H1 (cell line): Measurements from ENCODE around the gene PARP16. TPM values are rescaled to one million over a fixed set of nuclear protein-coding genes. Genes with fewer than 3 reads are reported as not detected.

ENCODE experiments used
- CTCF ChIA-PET: fragments of 300-600 bp; sonication (Branson Sonifier 250); formaldehyde crosslinking; loops from one replicate; lab custom pipeline; 2021; ENCODE audit not compliant: partially characterized antibody; lab: Charles Lee
- POLR2A ChIA-PET: fragments of 300-600 bp; sonication (Branson Sonifier 250); formaldehyde crosslinking; loops from one replicate; lab custom pipeline; 2021; ENCODE audit warnings: inconsistent platforms; ENCODE audit not compliant: partially characterized antibody; lab: Charles Lee
- DNase-seq, 2 experiments: peaks; one replicate each; pipeline versions ENCODE4 v3.0.0 to v3.0.0-alpha.2; 2010 to 2022; ENCODE audit warnings: low spot score in 2 of 2, low read depth in 1 of 2, mixed read lengths in 1 of 2
- FAIRE-seq: peaks from 2 replicates; lab custom pipeline; 2011; peaks lifted over from hg19 to GRCh38; lab: Jason Lieb, UNC
- H2AFZ ChIP-seq: 2 replicates; pipeline ENCODE4 v1.8.1; 2012; ENCODE audit warnings: low read length, inconsistent platforms
- H2AK5ac ChIP-seq: 2 replicates; pipeline ENCODE4 v1.6.1; 2013; ENCODE audit warnings: low read depth, low read length
- H2BK120ac ChIP-seq: replicated peaks from 2 replicates; pipeline ENCODE3; 2013; ENCODE audit warnings: low read depth, low read length, inconsistent platforms
- H2BK12ac ChIP-seq: 2 replicates; pipeline ENCODE4 v1.6.1; 2013; ENCODE audit warnings: low read depth, low read length
- H2BK15ac ChIP-seq: 2 replicates; pipeline ENCODE4 v1.6.1; 2013; ENCODE audit warnings: low read length
- H2BK20ac ChIP-seq: 2 replicates; pipeline ENCODE4 v1.6.1; 2013; ENCODE audit warnings: low read length
- H2BK5ac ChIP-seq: 2 replicates; pipeline ENCODE4 v1.6.1; 2013; ENCODE audit warnings: low read depth, low read length
- H3K14ac ChIP-seq: 2 replicates; pipeline ENCODE4 v1.6.1; 2013; ENCODE audit warnings: inconsistent platforms; ENCODE audit not compliant: insufficient read length
- H3K18ac ChIP-seq: 2 replicates; pipeline ENCODE4 v1.6.1; 2013; ENCODE audit warnings: low read length; ENCODE audit errors: extremely low read depth
- H3K23ac ChIP-seq: 2 replicates; pipeline ENCODE4 v1.6.1; 2013; ENCODE audit warnings: inconsistent platforms; ENCODE audit not compliant: insufficient read length
- H3K23me2 ChIP-seq: 2 replicates; pipeline ENCODE4 v1.6.1; 2013; ENCODE audit warnings: low read depth, low read length
- H3K27ac ChIP-seq: 2 replicates; pipeline ENCODE4 v1.6.1; 2011; ENCODE audit warnings: low read depth, low read length, inconsistent platforms
- H3K27me3 ChIP-seq, 4 experiments: replicated peaks in 1 of 4; 1 replicate in 1 of 4; 2 replicates in 3 of 4; pipeline versions ENCODE4 v1.6.1 to v1.8.1; 2011 to 2013; ENCODE audit warnings: low read length in 3 of 4, mild to moderate bottlenecking in 3 of 4, inconsistent platforms in 2 of 4, mixed read lengths in 2 of 4, moderate library complexity in 1 of 4; ENCODE audit not compliant: control insufficient read depth in 3 of 4, insufficient read depth in 3 of 4; ENCODE audit errors: extremely low read depth in 1 of 4
- H3K36me3 ChIP-seq, 4 experiments: 2 replicates each; pipeline versions ENCODE4 v1.6.1 to v1.8.1; 2011 to 2013; ENCODE audit warnings: mild to moderate bottlenecking in 4 of 4, low read length in 3 of 4, moderate library complexity in 2 of 4, control low read depth in 1 of 4, inconsistent platforms in 1 of 4; ENCODE audit not compliant: insufficient read depth in 4 of 4, control insufficient read depth in 2 of 4
- H3K4ac ChIP-seq: replicated peaks from 2 replicates; pipeline ENCODE3; 2013; ENCODE audit warnings: low read length, low read depth, mixed read lengths, inconsistent platforms; ENCODE audit not compliant: insufficient read length
- H3K4me1 ChIP-seq, 4 experiments: replicated peaks in 1 of 4; 1 replicate in 1 of 4; 2 replicates in 3 of 4; pipeline versions ENCODE4 v1.6.1 to v1.8.1; 2011 to 2013; ENCODE audit warnings: low read length in 3 of 4, inconsistent platforms in 2 of 4, mixed read lengths in 1 of 4; ENCODE audit not compliant: insufficient read depth in 4 of 4, control insufficient read depth in 3 of 4
- H3K4me2 ChIP-seq, 2 experiments: 2 replicates each; pipeline versions ENCODE4 v1.6.1 to v1.8.1; 2011 to 2013; ENCODE audit warnings: low read depth in 2 of 2, low read length in 2 of 2, control low read depth in 1 of 2, inconsistent platforms in 1 of 2, mild to moderate bottlenecking in 1 of 2; ENCODE audit not compliant: insufficient read depth in 1 of 2
- H3K4me3 ChIP-seq, 4 experiments: fragments of 200-600, 300-600 bp in 1 of 4; sonication (generic), shearing (Covaris generic), sonication (Bioruptor Twin) in 1 of 4; 2 replicates each; pipeline versions ENCODE4 v1.5.1 to v1.8.1; 2011 to 2016; ENCODE audit warnings: low read length in 4 of 4, low read depth in 3 of 4, control low read depth in 2 of 4, inconsistent platforms in 2 of 4, mild to moderate bottlenecking in 2 of 4, mixed read lengths in 1 of 4, moderate library complexity in 1 of 4; ENCODE audit not compliant: insufficient read depth in 2 of 4; ENCODE audit errors: extremely low read depth in 1 of 4
- H3K56ac ChIP-seq: replicated peaks from 2 replicates; pipeline ENCODE3; 2013; ENCODE audit warnings: low read depth, mild to moderate bottlenecking, mixed read lengths, low read length, inconsistent platforms; ENCODE audit not compliant: insufficient read length
- H3K79me1 ChIP-seq: 2 replicates; pipeline ENCODE4 v1.6.1; 2013; ENCODE audit warnings: low read depth, low read length, control low read depth
- H3K79me2 ChIP-seq, 2 experiments: 2 replicates each; pipeline versions ENCODE4 v1.6.1 to v1.8.1; 2012 to 2013; ENCODE audit warnings: low read length in 2 of 2, mild to moderate bottlenecking in 2 of 2, inconsistent platforms in 1 of 2; ENCODE audit not compliant: insufficient read depth in 2 of 2, control insufficient read depth in 1 of 2
- H3K9ac ChIP-seq, 4 experiments: replicated peaks in 1 of 4; 1 replicate in 1 of 4; 2 replicates in 3 of 4; pipeline versions ENCODE4 v1.6.1 to v1.8.1; 2011 to 2013; ENCODE audit warnings: low read depth in 3 of 4, low read length in 3 of 4, control low read depth in 2 of 4, mild to moderate bottlenecking in 2 of 4, moderate library complexity in 2 of 4, inconsistent platforms in 1 of 4; ENCODE audit errors: extremely low read depth in 1 of 4
- H3K9me3 ChIP-seq, 2 experiments: 2 replicates each; pipeline versions ENCODE4 v1.6.1 to v1.8.1; 2012 to 2013; ENCODE audit warnings: mild to moderate bottlenecking in 2 of 2, moderate library complexity in 2 of 2, control low read depth in 1 of 2, inconsistent platforms in 1 of 2, low read depth in 1 of 2, low read length in 1 of 2, mixed read lengths in 1 of 2; ENCODE audit not compliant: insufficient read depth in 2 of 2
- H4K20me1 ChIP-seq, 2 experiments: replicated peaks in 1 of 2; 2 replicates each; pipeline versions ENCODE3 to v1.8.1; 2011 to 2013; ENCODE audit warnings: inconsistent platforms in 2 of 2, low read length in 2 of 2, mild to moderate bottlenecking in 1 of 2; ENCODE audit not compliant: insufficient read depth in 2 of 2, control insufficient read depth in 1 of 2
- H4K5ac ChIP-seq: 2 replicates; pipeline ENCODE4 v1.6.1; 2013; ENCODE audit warnings: low read length, low read depth, mixed read lengths, inconsistent platforms; ENCODE audit not compliant: insufficient read length
- H4K8ac ChIP-seq: 2 replicates; pipeline ENCODE4 v1.8.0; 2013; ENCODE audit warnings: mild to moderate bottlenecking, moderate library complexity, low read length, inconsistent platforms; ENCODE audit not compliant: insufficient read depth; ENCODE audit errors: extremely low read depth
- H4K91ac ChIP-seq: replicated peaks from 2 replicates; pipeline ENCODE3; 2013; ENCODE audit warnings: low read length, mixed read lengths, inconsistent platforms; ENCODE audit not compliant: insufficient read length
- BRCA1 ChIP-seq: IDR thresholded peaks from 2 replicates; pipeline ENCODE4 v1.6.1; 2012; ENCODE audit warnings: low read depth, low read length, improper control_type of control experiment
- CBX5 ChIP-seq: fragments of 300-800, 300-1000 bp; sonication (generic); IDR thresholded peaks from 2 replicates; pipeline ENCODE4 v1.7.1; 2016; ENCODE audit warnings: antibody characterized with exemption, low read length, low read depth
- CBX8 ChIP-seq: fragments of 300-800, 300-1000 bp; sonication (generic); IDR thresholded peaks from 2 replicates; pipeline ENCODE4 v1.7.1; 2016; ENCODE audit warnings: low read depth, low read length, borderline replicate concordance
- FOSL1 ChIP-seq: IDR thresholded peaks from 2 replicates; pipeline ENCODE4 v1.6.1; 2011; ENCODE audit warnings: mild to moderate bottlenecking, low read depth, low read length, moderate library complexity; ENCODE audit not compliant: insufficient read depth
- NANOG ChIP-seq: IDR thresholded peaks from 2 replicates; pipeline ENCODE4 v1.6.1; 2011; ENCODE audit warnings: low read length, low read depth, mild to moderate bottlenecking, inconsistent platforms; ENCODE audit not compliant: insufficient read depth, poor library complexity, severe bottlenecking
- SP2 ChIP-seq: IDR thresholded peaks from 2 replicates; pipeline ENCODE4 v1.6.1; 2012; ENCODE audit warnings: mild to moderate bottlenecking, low read length, inconsistent platforms
- SUZ12 ChIP-seq: fragments of 200-600 bp; sonication (generic); IDR thresholded peaks from 2 replicates; pipeline ENCODE4 v1.6.1; 2012; ENCODE audit warnings: mild to moderate bottlenecking, inconsistent platforms, low read length, moderate library complexity, mixed read lengths
- TBP ChIP-seq: IDR thresholded peaks from 2 replicates; pipeline ENCODE4 v1.6.1; 2011; ENCODE audit warnings: low read depth, low read length, improper control_type of control experiment
- WGBS, 2 experiments: shearing (Covaris generic) in 1 of 2; methylation state at CpG; one replicate each; pipeline versions ENCODE4 v1.1.6 to v1.1.7; 2013 to 2015; ENCODE audit warnings: low lambda C conversion rate in 2 of 2, mixed read lengths in 2 of 2, inconsistent platforms in 1 of 2, low coverage in 1 of 2, missing lambda C conversion rate in 1 of 2; ENCODE audit not compliant: insufficient replicate concordance in 2 of 2, insufficient coverage in 1 of 2, insufficient read length in 1 of 2; ENCODE audit errors: extremely low coverage in 1 of 2, missing lambda C conversion rate in 1 of 2; 5-methylcytosine and 5-hydroxymethylcytosine counted together
- polyA plus RNA-seq, 7 experiments: library from polyadenylated mRNA; depleted of rRNA in 3 of 7; stranded (reverse) in 5 of 7; unstranded in 2 of 7; fragments of >200 nt in 5 of 7; fragments of 200-250 nt in 2 of 7; gene quantifications; 1 replicate in 5 of 7; 2 replicates in 1 of 7; 4 replicates in 1 of 7; pipeline versions ENCODE4 v1.2.1 to v1.2.3, GENCODE V29; 2011 to 2013; ENCODE audit warnings: missing spikeins in 2 of 7, mixed read lengths in 2 of 7
- total RNA-seq: library from RNA; stranded (reverse); fragmentation: NEBNext Ultra II Directional; extraction: Animal tissue kit (Norgen Biotek cat#: 25700); gene quantifications from 2 replicates; pipeline ENCODE4 v1.2.1, GENCODE V29; 2021

PARP16 gene
- total and polyA plus RNA-seq, 2 of the 8 experiments (the other 6 are each of a cell fraction or from before 2014, with no cell fraction given) = 3.7 to 5.0 TPM

- TF ChIP-seq CBX5 = no peak
- TF ChIP-seq NANOG = no peak
- no peak for TF ChIP-seq TBP
- TF ChIP-seq SP2 = no peak
- no peak for TF ChIP-seq SUZ12
- no peak for TF ChIP-seq FOSL1
- no peak for TF ChIP-seq BRCA1
- TF ChIP-seq CBX8 = no peak
- TF ChIP-seq, all 59 proteins: peak for 0
- H3K4me3 ChIP-seq = no peak overlapping the region
Measured at GRCh38 chr15:65246026-65246714, 40.5 kb downstream of the PARP16 start.

More at GRCh38 chr15:65246026-65246714, 40.5 kb downstream of the PARP16 start:
- Histone ChIP-seq H3K79me2 (no peaks in the 10 kb centered on the region), H3K79me1 (no peaks in the 10 kb centered on the region), H3K9me3 (no peaks in the 10 kb centered on the region), H3K4ac (no peak overlapping the region), H2BK12ac (no peak overlapping the region), H2BK15ac (no peak overlapping the region), H3K9ac (no peak overlapping the region), H3K18ac (no peak overlapping the region; the same call in 1 of the 2 replicates), H4K20me1 (no peaks in the 10 kb centered on the region), H3K36me3 (no peaks in the 10 kb centered on the region), H3K23ac (no peak overlapping the region), H4K5ac (no peak overlapping the region), H4K8ac (no peak overlapping the region), H3K14ac (no peak overlapping the region), H2BK5ac (peak overlapping the region; percentile 44; the same call in 1 of the 2 replicates), H2AFZ (no peak overlapping the region), H3K4me1 (peaks cover 0 to 4% (median 2%) of the 10 kb centered on the region in 4 experiments; a peak in 4 of 7 replicates), H3K56ac (no peak overlapping the region), H3K4me2 (no peak overlapping the region), H2BK120ac (peak overlapping the region; percentile 20), H3K23me2 (no peaks in the 10 kb centered on the region), H3K27ac (no peak overlapping the region), H4K91ac (no peak overlapping the region), H2BK20ac (0 out of 2 replicates have a peak overlapping the region, but pooled peaks have one; percentile 48), H2AK5ac (no peak overlapping the region), H3K27me3 (no peaks in the 10 kb centered on the region; a peak in 1 of 7 replicates)
- no peak for DNase-seq
- ChIA-PET CTCF (interaction anchor here (0.8 to 3.5 kb wide), 12 partner anchors 10 to 212 kb away, joined by 3 to 21 read pairs (median 4); partner anchors contain the start of gene CILP), POLR2A (interaction anchor here (1.1 to 2.8 kb wide), 4 partner anchors 23 to 58 kb away, joined by 3 to 7 read pairs (median 3); partner anchors contain the start of gene RNU5B-1)
- FAIRE-seq = no peak
- whole genome bisulfite sequencing, 2 experiments = 93% methylated on average over 8 of the region's 8 CpGs; no CpG with 5 or more reads in 1 of the 2 experiments
